RWPE1 (cell line): ENCODE data around the gene PTRH1.

Experiments used
- CTCF ChIA-PET: fragments of 350-600 bp; sonication (Branson Sonifier 250); formaldehyde crosslinking; extraction: SDS; loops from one replicate; lab custom pipeline; 2021; lab: Yijun Ruan, JAX
- POLR2A ChIA-PET: fragments of 400-600 bp; formaldehyde crosslinking; extraction: SDS; loops from one replicate; lab custom pipeline; 2020; ENCODE audit warnings: antibody characterized with exemption; ENCODE audit not compliant: low non-redundant PET; lab: Yijun Ruan, JAX
- DNase-seq: peaks from one replicate; pipeline ENCODE4 v3.0.0; 2012; ENCODE audit warnings: low spot score
- H3K27ac ChIP-seq: fragments of 450-650 bp; 2 replicates; pipeline ENCODE4 v1.5.1; 2017
- TF ChIP-seq, protein P1 (sequence below): fragments of 450-650 bp; conservative IDR thresholded peaks from 2 replicates; pipeline ENCODE4 v1.5.1; 2017; ENCODE audit warnings: low read depth, mild to moderate bottlenecking

The PTRH1 gene

DNA sequence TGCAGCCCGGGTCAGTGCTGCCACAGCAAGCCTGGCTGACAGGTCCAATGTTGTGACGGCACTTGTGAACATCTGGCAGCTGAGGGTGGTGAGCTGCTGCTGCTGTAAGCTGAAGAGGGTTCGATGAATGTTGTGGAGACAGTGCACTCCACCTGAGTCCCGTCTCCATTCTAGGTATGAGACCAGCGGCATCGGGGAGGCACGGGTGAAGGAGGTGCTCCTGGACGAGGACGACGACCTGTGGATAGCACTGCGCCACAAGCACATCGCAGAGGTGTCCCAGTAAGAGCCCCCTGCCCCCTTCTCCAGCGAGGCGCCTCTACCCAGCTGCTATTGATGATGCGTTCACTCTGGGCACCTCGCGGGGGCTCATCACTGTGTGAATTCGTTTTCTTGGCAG is 47.6 kb downstream of the PTRH1 start:
- CTCF ChIA-PET, result interaction anchor here (0.6 to 1.1 kb wide), 4 partner anchors 10 to 147 kb away, joined by 3 to 7 read pairs (median 4); partner anchors contain the start of gene TOR2A
- H3K27ac ChIP-seq, result no peak overlapping the region
- POLR2A ChIA-PET, result no interaction called here
- TF ChIP-seq, protein P1, sequence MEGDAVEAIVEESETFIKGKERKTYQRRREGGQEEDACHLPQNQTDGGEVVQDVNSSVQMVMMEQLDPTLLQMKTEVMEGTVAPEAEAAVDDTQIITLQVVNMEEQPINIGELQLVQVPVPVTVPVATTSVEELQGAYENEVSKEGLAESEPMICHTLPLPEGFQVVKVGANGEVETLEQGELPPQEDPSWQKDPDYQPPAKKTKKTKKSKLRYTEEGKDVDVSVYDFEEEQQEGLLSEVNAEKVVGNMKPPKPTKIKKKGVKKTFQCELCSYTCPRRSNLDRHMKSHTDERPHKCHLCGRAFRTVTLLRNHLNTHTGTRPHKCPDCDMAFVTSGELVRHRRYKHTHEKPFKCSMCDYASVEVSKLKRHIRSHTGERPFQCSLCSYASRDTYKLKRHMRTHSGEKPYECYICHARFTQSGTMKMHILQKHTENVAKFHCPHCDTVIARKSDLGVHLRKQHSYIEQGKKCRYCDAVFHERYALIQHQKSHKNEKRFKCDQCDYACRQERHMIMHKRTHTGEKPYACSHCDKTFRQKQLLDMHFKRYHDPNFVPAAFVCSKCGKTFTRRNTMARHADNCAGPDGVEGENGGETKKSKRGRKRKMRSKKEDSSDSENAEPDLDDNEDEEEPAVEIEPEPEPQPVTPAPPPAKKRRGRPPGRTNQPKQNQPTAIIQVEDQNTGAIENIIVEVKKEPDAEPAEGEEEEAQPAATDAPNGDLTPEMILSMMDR, result no peak
- no peak for DNase-seq

DNA sequence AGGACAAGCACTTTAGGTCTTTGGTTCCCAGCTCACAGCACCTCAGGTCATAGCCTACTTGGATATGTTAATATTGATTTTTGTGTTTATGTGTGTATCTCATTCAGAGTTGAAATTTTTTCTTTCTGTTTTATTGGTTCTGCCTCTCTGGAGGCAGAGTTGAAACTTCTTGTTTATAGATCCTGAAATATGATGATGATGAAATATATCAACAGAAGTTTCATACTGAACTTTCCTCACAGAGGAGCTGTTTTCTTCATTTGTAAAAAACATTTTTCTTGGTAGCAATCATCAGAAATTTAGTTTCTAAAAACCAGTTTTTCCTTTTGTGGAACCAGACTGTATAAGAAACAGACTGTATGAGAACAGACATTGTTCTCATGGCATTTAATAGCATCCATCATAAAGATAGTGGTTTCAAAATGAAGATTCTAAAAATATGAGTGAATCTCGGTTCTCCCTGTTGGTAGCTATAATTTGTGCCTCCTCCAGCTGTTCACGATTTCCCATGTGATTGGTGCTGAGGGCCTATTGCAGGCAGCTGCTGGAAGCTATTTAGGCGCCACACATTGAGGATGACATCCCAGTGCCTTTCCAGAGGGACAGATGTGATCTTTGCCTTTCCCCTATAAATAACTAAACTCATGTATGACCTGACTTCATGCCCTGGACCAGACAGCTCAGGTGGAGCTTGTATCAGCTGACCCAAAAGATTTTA is 48.2 kb downstream of the PTRH1 start:
- TF ChIP-seq, protein P1, result no peak
- DNase-seq, result no peak
- ChIA-PET CTCF (interaction anchor here (0.8 kb wide), 2 partner anchors 67 to 119 kb away, joined by 3 to 7 read pairs; partner anchors contain the start of genes CDK9 and TOR2A), POLR2A (interaction anchor here (0.6 kb wide), 1 partner anchor 126 kb away, joined by 4 read pairs; no protein-coding TSS in a partner anchor)
- H3K27ac ChIP-seq, result no peak overlapping the region

DNA sequence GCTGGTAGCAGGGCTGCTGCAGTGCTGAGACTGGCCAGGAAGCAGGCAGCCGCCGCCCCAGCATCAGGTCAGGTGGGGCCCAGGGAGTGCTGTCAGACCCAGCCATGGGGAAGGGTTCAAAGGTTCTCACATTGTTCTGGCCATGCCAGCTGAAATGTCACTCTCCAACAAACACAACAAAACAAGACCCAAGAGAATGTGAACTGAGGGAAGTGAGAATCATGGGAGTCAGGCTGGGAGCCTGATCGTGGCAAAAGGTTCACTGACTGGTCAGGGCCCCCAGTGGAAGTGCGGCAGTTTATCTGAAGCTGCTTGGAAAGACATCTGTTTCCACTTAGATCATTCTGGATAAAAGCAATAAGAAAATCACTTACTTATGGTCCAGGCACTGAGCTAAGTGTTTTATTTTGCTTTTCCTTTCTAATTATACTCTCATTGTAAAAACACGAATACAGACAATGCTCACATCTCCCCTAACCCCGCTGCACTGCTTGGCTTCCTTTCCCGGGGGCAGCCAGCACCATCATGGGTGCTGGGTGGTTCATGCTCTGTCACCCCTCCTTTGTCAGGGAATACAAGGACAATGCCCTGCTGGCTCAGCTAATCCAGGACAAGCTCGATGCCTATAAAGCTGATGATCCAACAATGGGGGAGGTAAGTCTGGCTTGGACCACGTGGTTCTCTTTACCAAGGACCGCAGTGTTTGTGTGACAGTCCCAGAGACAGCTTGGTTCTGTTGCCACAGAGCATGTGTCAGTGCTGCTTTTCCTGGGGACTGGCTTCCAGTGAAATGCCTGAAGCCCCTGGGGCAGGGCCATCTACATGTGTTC is 50.6 kb downstream of the PTRH1 start:
- TF ChIP-seq, protein P1, result no peak
- POLR2A ChIA-PET, result no interaction called here
- 0 out of 2 replicates have a peak overlapping the region, but pooled peaks have one; percentile 3 for H3K27ac ChIP-seq
- CTCF ChIA-PET, result interaction anchor here (0.5 to 0.6 kb wide), 2 partner anchors 81 to 100 kb away, joined by 4 read pairs; no protein-coding TSS in a partner anchor
- DNase-seq, result no peak

DNA sequence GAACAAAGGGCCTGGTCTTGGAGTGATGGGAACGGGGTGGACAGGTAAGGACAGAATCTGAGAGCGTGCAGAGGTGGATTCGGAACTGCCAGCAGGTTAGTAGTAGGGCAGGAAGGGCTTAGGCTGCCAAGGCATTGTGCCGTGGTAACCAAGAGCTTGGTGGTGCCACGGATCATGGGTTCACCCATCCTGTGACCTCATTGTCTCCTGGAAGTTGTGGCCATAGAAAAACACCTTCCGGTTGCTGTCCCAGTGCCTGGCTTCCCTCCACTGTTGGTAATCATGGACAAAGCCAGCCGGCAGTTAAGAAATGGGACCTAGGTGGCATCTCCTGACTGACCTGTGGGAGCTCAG is 51.2 kb downstream of the PTRH1 start:
- CTCF ChIA-PET, result interaction anchor here (0.6 kb wide), 1 partner anchor 81 kb away, joined by 4 read pairs; no protein-coding TSS in a partner anchor
- POLR2A ChIA-PET, result no interaction called here
- no peak for DNase-seq
- H3K27ac ChIP-seq, result 0 out of 2 replicates have a peak overlapping the region, but pooled peaks have one; percentile 3
- TF ChIP-seq, protein P1, result no peak
